Measurements from ENCODE around the gene P2RY14. TPM values are rescaled to one million over a fixed set of nuclear protein-coding genes. Genes with fewer than 3 reads are reported as not detected.

The P2RY14 gene
- total RNA-seq, 4 donors from 2014 or later, result 3.0 to 14.2 (median 12.4) TPM

DNA sequence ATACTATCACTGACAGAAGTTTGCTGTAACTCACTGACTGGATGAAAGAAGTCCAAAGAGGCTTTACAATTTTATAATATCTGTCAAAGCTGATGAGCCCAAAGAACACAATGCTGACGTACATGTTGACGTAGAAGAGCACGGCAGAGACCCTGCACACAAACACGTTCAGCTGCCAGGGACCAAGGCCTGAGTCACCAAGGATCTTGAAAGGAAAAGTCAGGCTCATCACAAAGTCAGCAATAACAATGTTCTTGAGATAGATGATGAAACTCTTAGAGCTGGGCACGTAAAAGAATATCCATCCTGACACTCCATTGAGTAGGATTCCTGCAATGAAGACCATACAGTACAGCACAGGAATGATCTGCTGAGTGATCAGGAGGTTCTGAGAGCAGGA, 64.5 kb downstream of the P2RY14 start:
- H3K9me3 ChIP-seq, result no peaks in the 10 kb centered on the region
- WGBS, result 89% methylated on average over 5 of the region's 5 CpGs
- intact Hi-C loops (cut with DNase I), result no loop called here
- peaks cover 0 to 17% (median 14%) of the 10 kb centered on the region in 4 donors for H3K4me1 ChIP-seq
- H3K36me3 ChIP-seq, result no peaks in the 10 kb centered on the region
- no peak for DNase-seq (ENCODE audit: extremely low spot score)
- H3K27ac ChIP-seq (replicated peaks in 1 of 4), result no peak overlapping the region
- TF ChIP-seq, protein P1, sequence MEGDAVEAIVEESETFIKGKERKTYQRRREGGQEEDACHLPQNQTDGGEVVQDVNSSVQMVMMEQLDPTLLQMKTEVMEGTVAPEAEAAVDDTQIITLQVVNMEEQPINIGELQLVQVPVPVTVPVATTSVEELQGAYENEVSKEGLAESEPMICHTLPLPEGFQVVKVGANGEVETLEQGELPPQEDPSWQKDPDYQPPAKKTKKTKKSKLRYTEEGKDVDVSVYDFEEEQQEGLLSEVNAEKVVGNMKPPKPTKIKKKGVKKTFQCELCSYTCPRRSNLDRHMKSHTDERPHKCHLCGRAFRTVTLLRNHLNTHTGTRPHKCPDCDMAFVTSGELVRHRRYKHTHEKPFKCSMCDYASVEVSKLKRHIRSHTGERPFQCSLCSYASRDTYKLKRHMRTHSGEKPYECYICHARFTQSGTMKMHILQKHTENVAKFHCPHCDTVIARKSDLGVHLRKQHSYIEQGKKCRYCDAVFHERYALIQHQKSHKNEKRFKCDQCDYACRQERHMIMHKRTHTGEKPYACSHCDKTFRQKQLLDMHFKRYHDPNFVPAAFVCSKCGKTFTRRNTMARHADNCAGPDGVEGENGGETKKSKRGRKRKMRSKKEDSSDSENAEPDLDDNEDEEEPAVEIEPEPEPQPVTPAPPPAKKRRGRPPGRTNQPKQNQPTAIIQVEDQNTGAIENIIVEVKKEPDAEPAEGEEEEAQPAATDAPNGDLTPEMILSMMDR (IDR thresholded peaks at IDR 0.05), result no peak
- no peak for TF ChIP-seq POLR2A (IDR thresholded peaks at IDR 0.05; ENCODE audit: low read depth)
- TF ChIP-seq EP300 (IDR thresholded peaks at IDR 0.05), result no peak
- no peak for TF ChIP-seq POLR2AphosphoS5 (IDR thresholded peaks at IDR 0.05)
- no peaks in the 10 kb centered on the region for H3K27me3 ChIP-seq
- no peak overlapping the region for H3K4me3 ChIP-seq

DNA sequence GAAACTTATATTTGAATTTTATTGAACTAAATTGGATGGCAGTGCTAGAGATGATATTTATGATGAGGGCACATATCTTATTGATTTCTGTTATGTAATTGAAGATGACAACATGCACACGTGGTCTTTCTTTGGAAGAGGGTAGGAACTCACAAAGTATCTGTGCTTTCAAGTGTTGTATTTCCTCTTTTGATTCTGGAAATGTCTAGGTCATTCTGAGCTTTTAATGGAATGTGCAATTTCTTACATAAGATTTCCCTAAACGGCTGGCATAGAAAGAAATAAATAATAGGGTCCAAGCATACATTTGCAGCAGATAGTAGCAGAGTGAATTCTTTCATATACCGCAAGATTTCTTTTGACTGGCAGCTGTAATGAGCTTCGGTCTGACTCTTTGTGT, 65.2 kb downstream of the P2RY14 start:
- WGBS, result 76% methylated on average over 4 of the region's 4 CpGs
- no peaks in the 10 kb centered on the region for H3K9me3 ChIP-seq
- intact Hi-C loops (cut with DNase I), result no loop called here
- TF ChIP-seq, protein P1 (IDR thresholded peaks at IDR 0.05), result no peak
- TF ChIP-seq EP300 (IDR thresholded peaks at IDR 0.05) (no peak), POLR2A (IDR thresholded peaks at IDR 0.05; ENCODE audit: low read depth) (no peak), POLR2AphosphoS5 (IDR thresholded peaks at IDR 0.05) (no peak)
- peaks cover 0 to 17% (median 14%) of the 10 kb centered on the region in 4 donors for H3K4me1 ChIP-seq
- H3K27ac ChIP-seq (replicated peaks in 1 of 4), result no peak overlapping the region
- DNase-seq (ENCODE audit: extremely low spot score), result no peak
- no peaks in the 10 kb centered on the region for H3K27me3 ChIP-seq
- H3K4me3 ChIP-seq, result no peak overlapping the region
- H3K36me3 ChIP-seq, result no peaks in the 10 kb centered on the region

DNA sequence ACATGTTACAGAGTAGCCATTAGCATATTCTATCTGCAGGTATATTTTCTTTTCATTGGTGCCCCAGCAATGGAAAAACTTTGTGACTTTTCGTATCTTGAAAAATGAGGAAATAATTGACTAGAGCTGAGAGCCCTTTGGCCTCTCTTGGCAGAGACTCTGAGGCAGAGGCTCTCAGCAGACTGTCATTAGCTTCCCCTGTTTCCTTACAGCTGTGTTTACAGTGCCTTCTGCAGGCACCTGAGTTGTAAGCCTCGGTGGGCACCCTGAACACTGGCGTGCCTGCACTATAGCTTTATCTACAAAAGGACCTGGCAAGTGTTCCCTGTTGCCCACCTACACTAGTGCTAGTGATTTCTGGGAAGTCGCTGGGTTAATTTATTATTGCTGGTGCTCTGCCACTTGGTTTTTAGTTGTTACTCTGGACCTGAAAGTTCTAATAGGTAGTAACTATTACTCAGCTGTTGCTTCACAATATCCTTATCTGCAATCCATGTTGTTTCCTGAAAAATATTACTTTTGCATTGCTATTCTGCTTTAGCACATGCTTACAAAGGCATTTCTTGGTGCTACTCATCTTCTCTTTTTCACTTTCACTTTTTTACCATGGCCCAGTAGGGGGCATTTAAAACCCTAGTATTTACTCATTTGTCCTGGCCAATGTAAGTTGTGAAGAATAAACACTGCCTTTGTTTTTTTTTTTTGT, 67.5 kb downstream of the P2RY14 start:
- Histone ChIP-seq H3K9me3 (no peaks in the 10 kb centered on the region), H3K27ac (replicated peaks in 1 of 4) (no peak overlapping the region), H3K4me1 (peaks cover 0 to 4% (median 0%) of the 10 kb centered on the region in 4 donors), H3K27me3 (no peaks in the 10 kb centered on the region), H3K36me3 (no peaks in the 10 kb centered on the region), H3K4me3 (no peak overlapping the region)
- intact Hi-C loops (cut with DNase I), result no loop called here
- WGBS, result 42% methylated on average over 4 of the region's 4 CpGs
- DNase-seq (ENCODE audit: extremely low spot score), result no peak
- TF ChIP-seq, protein P1 (IDR thresholded peaks at IDR 0.05), result no peak
- TF ChIP-seq POLR2AphosphoS5 (IDR thresholded peaks at IDR 0.05) (no peak), POLR2A (IDR thresholded peaks at IDR 0.05; ENCODE audit: low read depth) (no peak), EP300 (IDR thresholded peaks at IDR 0.05) (no peak)

DNA sequence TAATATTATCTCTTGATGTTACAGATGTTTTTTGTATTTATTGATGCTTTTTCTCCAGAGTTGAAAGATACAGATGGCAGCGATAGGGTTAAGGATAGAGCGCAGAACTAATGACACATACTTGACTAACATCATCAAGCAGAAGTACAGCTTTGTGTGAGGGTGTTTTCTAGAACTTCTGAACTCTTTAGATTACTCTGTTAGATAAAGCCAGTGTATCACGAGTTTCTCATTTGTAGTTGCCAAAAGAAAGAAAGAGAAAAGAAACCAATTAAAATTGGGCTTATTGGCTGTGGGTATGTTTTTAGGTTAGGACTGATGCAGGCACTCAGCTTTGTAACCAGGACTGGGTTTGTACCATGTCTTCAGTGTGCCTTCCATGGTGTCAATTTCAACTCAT, 68.7 kb downstream of the P2RY14 start:
- 88% methylated on average over 3 of the region's 3 CpGs for WGBS
- Histone ChIP-seq H3K4me3 (no peak overlapping the region), H3K27ac (replicated peaks in 1 of 4) (no peak overlapping the region), H3K4me1 (peaks cover 0 to 4% (median 0%) of the 10 kb centered on the region in 4 donors), H3K27me3 (no peaks in the 10 kb centered on the region), H3K36me3 (no peaks in the 10 kb centered on the region), H3K9me3 (no peaks in the 10 kb centered on the region)
- TF ChIP-seq, protein P1 (IDR thresholded peaks at IDR 0.05), result no peak
- TF ChIP-seq POLR2AphosphoS5 (IDR thresholded peaks at IDR 0.05) (no peak), EP300 (IDR thresholded peaks at IDR 0.05) (no peak), POLR2A (IDR thresholded peaks at IDR 0.05; ENCODE audit: low read depth) (no peak)
- DNase-seq (ENCODE audit: extremely low spot score), result no peak
- intact Hi-C loops (cut with DNase I), result no loop called here

DNA sequence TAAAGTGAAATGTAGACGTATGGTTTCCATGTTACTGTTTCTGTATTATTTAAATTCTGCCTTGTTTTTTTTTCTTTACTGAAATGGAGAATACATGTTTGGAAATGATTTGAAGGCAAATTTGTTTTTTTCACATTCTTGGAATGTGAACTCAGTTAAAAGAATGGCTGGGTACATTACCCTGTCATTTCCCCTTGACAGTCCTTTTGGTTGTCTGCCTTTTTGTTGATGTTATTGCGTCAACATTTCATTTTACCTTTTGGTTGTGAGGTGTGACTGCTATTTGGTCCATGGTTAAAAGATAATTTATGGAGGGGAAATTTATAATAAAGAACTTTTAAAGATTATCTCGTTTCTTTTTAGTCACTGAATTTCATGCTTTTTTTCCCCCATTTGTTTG, 72.1 kb downstream of the P2RY14 start:
- DNase-seq (ENCODE audit: extremely low spot score), result no peak
- Histone ChIP-seq H3K27ac (replicated peaks in 1 of 4) (no peak overlapping the region), H3K27me3 (no peaks in the 10 kb centered on the region), H3K4me3 (no peak overlapping the region), H3K4me1 (peaks cover 0 to 4% (median 0%) of the 10 kb centered on the region in 4 donors), H3K36me3 (no peaks in the 10 kb centered on the region), H3K9me3 (no peaks in the 10 kb centered on the region)
- WGBS, result 89% methylated on average over 3 of the region's 3 CpGs
- intact Hi-C loops (cut with DNase I), result no loop called here
- TF ChIP-seq POLR2A (IDR thresholded peaks at IDR 0.05; ENCODE audit: low read depth), result no peak
- TF ChIP-seq, protein P1 (IDR thresholded peaks at IDR 0.05), result no peak
- no peak for TF ChIP-seq EP300 (IDR thresholded peaks at IDR 0.05)
- no peak for TF ChIP-seq POLR2AphosphoS5 (IDR thresholded peaks at IDR 0.05)

Measured in esophagus muscularis mucosa (tissue), 4 donors.